ENCODE results near the gene ANKH.
A peak's percentile ranks its signal among the peaks of the same experiment; 100 is the strongest.

The ANKH gene

GRCh38 chr5:14900693-14901461, 29.3 kb upstream of the ANKH start:
- H3K79me2 ChIP-seq (ENCODE audit: insufficient read depth, low read length), result no peaks in the 10 kb centered on the region
- H3K9me3 ChIP-seq (ENCODE audit: insufficient read depth, low read length, severe bottlenecking), result no peaks in the 10 kb centered on the region
- H2AFZ ChIP-seq (ENCODE audit: low read depth, low read length), result no peak overlapping the region
- TF ChIP-seq EZH2 (IDR thresholded peaks at IDR 0.05; ENCODE audit: borderline replicate concordance, low read depth, low read length, severe bottlenecking), result no peak
- TF ChIP-seq, protein P1, sequence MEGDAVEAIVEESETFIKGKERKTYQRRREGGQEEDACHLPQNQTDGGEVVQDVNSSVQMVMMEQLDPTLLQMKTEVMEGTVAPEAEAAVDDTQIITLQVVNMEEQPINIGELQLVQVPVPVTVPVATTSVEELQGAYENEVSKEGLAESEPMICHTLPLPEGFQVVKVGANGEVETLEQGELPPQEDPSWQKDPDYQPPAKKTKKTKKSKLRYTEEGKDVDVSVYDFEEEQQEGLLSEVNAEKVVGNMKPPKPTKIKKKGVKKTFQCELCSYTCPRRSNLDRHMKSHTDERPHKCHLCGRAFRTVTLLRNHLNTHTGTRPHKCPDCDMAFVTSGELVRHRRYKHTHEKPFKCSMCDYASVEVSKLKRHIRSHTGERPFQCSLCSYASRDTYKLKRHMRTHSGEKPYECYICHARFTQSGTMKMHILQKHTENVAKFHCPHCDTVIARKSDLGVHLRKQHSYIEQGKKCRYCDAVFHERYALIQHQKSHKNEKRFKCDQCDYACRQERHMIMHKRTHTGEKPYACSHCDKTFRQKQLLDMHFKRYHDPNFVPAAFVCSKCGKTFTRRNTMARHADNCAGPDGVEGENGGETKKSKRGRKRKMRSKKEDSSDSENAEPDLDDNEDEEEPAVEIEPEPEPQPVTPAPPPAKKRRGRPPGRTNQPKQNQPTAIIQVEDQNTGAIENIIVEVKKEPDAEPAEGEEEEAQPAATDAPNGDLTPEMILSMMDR (IDR thresholded peaks at IDR 0.05; ENCODE audit: borderline replicate concordance, extremely low read depth, low read length, poor library complexity, severe bottlenecking), result no peak
- H4K20me1 ChIP-seq (ENCODE audit: insufficient read depth, low read length), result no peaks in the 10 kb centered on the region
- H3K9ac ChIP-seq (ENCODE audit: low read depth, low read length), result no peak overlapping the region
- H3K27ac ChIP-seq (ENCODE audit: low read length), result no peak overlapping the region
- H3K4me1 ChIP-seq (ENCODE audit: insufficient read depth, low read length), result no peaks in the 10 kb centered on the region
- no peak for DNase-seq
- no peaks in the 10 kb centered on the region for H3K27me3 ChIP-seq (ENCODE audit: insufficient read depth, low read length, poor library complexity)
- ATAC-seq (ENCODE audit: insufficient read depth, low read depth), result no peak
- H3K4me2 ChIP-seq (ENCODE audit: insufficient read depth, low read length), result no peak overlapping the region
- no peak overlapping the region for H3K4me3 ChIP-seq (ENCODE audit: low read depth in 1 of 2, low read length in 2 of 2)
- no peaks in the 10 kb centered on the region for H3K36me3 ChIP-seq (ENCODE audit: insufficient read depth, low read length)

DNA sequence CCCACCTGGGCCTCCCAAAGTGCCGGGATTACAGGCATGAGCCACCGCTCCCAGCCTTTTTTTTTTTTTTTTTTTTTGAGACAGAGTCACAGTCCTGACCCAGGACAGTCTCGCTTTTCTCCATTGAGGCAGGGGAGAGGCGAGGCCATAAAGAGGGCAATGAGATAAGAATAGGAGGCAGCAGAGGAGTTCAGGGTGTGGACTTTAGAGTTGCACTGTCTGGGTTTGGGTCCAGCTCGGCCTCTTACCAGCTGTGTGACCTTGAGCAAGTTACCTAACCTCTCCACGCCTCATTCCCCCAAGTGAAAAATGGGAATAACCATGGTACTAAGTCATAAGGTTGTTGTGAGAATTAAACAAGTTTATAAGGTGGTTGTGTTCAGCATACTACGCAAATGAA, 24.6 kb upstream of the ANKH start:
- no peak for ATAC-seq (ENCODE audit: insufficient read depth, low read depth)

GRCh38 chr5:14895301-14895700, 23.7 kb upstream of the ANKH start:
- ATAC-seq (ENCODE audit: insufficient read depth, low read depth) (peak; percentile 35; the same call in 1 of the 3 replicates), DNase-seq (no peak)
- H3K9ac ChIP-seq (ENCODE audit: low read depth, low read length), result no peak overlapping the region

More for the DNA sequence above, 24.6 kb upstream of the ANKH start:
- H3K9ac ChIP-seq (ENCODE audit: low read depth, low read length), result no peak overlapping the region
- TF ChIP-seq EZH2 (IDR thresholded peaks at IDR 0.05; ENCODE audit: borderline replicate concordance, low read depth, low read length, severe bottlenecking), result no peak
- TF ChIP-seq, protein P1 (IDR thresholded peaks at IDR 0.05; ENCODE audit: borderline replicate concordance, extremely low read depth, low read length, poor library complexity, severe bottlenecking), result no peak
- H3K4me2 ChIP-seq (ENCODE audit: insufficient read depth, low read length), result no peak overlapping the region
- no peaks in the 10 kb centered on the region for H3K36me3 ChIP-seq (ENCODE audit: insufficient read depth, low read length)
- no peak overlapping the region for H2AFZ ChIP-seq (ENCODE audit: low read depth, low read length)
- no peaks in the 10 kb centered on the region for H3K27me3 ChIP-seq (ENCODE audit: insufficient read depth, low read length, poor library complexity)
- H3K79me2 ChIP-seq (ENCODE audit: insufficient read depth, low read length), result no peaks in the 10 kb centered on the region
- no peak for DNase-seq
- no peak overlapping the region for H3K4me3 ChIP-seq (ENCODE audit: low read depth in 1 of 2, low read length in 2 of 2)
- no peaks in the 10 kb centered on the region for H4K20me1 ChIP-seq (ENCODE audit: insufficient read depth, low read length)
- no peak overlapping the region for H3K27ac ChIP-seq (ENCODE audit: low read length)
- H3K9me3 ChIP-seq (ENCODE audit: insufficient read depth, low read length, severe bottlenecking), result no peaks in the 10 kb centered on the region
- H3K4me1 ChIP-seq (ENCODE audit: insufficient read depth, low read length), result no peaks in the 10 kb centered on the region

More at GRCh38 chr5:14895301-14895700, 23.7 kb upstream of the ANKH start:
- Histone ChIP-seq H3K79me2 (ENCODE audit: insufficient read depth, low read length) (no peaks in the 10 kb centered on the region), H3K36me3 (ENCODE audit: insufficient read depth, low read length) (no peaks in the 10 kb centered on the region), H3K4me3 (ENCODE audit: low read depth in 1 of 2, low read length in 2 of 2) (no peak overlapping the region), H3K4me2 (ENCODE audit: insufficient read depth, low read length) (no peak overlapping the region), H2AFZ (ENCODE audit: low read depth, low read length) (no peak overlapping the region), H3K27ac (ENCODE audit: low read length) (no peak overlapping the region), H4K20me1 (ENCODE audit: insufficient read depth, low read length) (no peaks in the 10 kb centered on the region), H3K9me3 (ENCODE audit: insufficient read depth, low read length, severe bottlenecking) (no peaks in the 10 kb centered on the region), H3K27me3 (ENCODE audit: insufficient read depth, low read length, poor library complexity) (no peaks in the 10 kb centered on the region), H3K4me1 (ENCODE audit: insufficient read depth, low read length) (no peaks in the 10 kb centered on the region)
- TF ChIP-seq, protein P1 (IDR thresholded peaks at IDR 0.05; ENCODE audit: borderline replicate concordance, extremely low read depth, low read length, poor library complexity, severe bottlenecking), result peak; percentile 29
- no peak for TF ChIP-seq EZH2 (IDR thresholded peaks at IDR 0.05; ENCODE audit: borderline replicate concordance, low read depth, low read length, severe bottlenecking)

Measured in DND-41 (cell line).